NOMO-1 treated with DMSO at 0.1 percent for 48 hours (cell line): ENCODE data around the gene AKAP12.

Experiments used
- DNase-seq: peaks from one replicate; lab custom pipeline; 2025; ENCODE audit not compliant: unreplicated experiment; lab: John Stamatoyannopoulos, UW

The AKAP12 gene

DNA sequence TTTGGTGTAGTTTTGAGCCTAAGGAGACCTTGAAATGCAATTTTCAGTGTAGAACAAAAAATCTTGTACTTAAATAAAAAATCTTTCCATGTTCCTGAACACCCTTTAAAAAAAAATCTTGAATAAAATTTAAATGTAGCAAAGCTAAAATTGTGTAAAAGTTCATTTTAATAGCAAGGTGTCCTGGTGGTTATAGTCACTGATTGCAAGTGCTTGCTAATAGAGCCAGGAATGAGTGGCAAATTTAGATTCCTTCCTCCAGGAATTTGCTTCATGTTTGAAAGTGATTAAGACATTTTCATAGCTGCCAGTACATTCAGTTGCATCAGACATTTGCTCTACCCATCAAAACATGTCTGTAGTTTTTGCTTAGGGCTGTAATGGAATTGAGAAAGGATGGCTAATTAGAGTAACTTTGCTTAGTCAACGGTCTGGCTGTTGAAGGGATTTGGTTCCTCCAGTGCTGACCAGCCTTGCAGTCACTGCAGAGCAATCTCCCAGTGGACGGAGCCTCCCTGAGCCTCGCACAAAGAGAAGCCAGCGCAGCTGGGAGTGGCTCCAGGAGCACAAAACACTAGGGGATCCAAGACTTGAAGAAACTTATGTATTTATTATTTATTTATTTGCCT lies 36.5 kb downstream of the AKAP12 start:
- DNase-seq = no peak

DNA sequence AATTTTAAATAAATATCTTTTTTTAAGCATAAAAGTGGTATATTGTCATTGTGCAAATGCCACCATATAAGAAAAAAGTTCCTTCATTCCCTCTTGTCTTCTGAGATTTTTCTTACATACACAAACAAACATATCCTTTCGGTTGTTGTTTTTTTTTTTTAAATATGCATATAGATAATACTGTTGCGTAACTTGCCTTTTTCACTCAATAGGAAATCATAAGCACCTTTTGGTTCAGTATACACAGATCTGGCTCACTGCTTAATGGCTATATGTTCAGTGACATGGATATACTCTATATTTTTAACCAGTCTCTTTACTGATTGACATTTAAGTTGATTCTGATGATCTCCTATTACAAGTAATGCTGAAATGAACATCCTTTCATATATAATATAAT lies 40.1 kb downstream of the AKAP12 start:
- no peak for DNase-seq

DNA sequence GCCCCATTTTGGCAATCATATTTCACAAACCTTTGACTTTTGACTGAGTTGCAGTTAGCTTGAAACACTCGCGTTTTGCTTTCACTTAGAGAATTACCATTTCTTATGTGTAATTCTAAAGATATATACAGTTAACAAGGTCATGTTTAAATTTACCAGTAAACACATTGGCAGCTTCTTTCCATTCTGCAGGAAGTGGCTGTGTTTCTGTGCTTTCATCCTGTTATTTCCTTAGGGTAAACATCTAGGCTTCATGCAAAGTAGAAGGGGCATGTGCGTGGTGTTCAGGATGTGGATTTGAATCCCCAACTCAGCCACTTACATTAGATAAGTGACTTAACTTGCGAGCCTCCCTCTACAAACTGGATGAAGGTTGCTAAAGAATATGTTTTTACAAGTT lies 41.1 kb downstream of the AKAP12 start:
- no peak for DNase-seq

DNA sequence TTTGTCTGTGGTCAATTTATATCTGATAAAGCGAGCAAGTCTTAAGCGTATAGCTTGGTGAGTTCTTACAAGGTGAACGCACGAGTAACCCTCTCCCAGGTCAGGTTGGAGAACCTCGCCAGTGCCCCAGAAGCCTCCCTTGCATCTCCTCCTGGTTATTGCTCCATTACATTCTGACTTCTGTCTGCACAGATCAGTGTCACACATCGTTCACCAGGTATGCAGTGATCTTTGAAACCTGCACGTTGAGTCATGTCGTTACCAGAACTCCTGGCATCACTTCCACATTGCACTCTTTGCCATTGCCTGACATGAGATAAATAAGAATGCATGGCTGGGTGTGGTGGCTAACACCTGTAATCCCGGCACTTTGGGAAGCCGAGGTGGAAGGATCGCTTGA lies 44.2 kb downstream of the AKAP12 start:
- DNase-seq = no peak

DNA sequence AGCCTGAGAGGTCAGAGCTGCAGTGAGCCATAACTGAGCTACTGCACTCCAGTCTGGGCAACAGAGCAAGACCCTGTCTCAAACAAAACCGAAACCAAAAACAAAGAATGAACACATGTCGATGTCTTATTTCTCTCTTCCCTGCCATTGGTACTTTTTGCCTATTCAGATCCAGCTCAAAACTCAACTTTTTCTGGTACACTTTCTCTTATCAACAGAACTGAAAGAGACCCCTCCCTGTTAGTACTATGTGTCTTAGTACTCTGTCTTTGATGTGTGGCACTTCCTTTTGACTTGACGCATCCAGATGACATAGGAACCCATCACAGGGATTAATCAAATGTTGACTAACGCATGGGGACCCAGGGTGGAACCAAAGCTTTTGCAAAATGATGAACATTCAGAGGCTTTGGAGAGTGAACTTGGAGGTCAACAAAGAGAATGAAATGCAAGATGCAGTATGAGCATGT lies 44.8 kb downstream of the AKAP12 start:
- no peak for DNase-seq

DNA sequence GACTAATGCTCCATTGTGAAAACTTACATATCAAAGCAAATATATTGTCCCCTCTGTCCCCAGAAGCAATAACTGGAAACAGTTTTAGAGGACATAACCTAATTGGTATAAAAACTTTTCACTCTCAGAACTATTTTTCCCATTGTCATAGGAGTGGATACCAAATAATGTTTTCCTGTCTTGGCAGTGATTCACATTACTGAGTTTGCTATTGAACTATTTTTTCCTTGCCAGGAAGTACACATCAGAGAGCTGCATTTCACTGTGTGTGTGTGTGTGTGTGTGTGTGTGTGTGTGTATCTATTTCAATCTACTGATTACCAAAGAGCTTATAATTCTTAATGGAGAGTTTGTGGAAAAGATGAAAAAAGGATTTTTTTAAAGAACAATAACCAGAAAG lies 45.4 kb downstream of the AKAP12 start:
- DNase-seq = no peak

DNA sequence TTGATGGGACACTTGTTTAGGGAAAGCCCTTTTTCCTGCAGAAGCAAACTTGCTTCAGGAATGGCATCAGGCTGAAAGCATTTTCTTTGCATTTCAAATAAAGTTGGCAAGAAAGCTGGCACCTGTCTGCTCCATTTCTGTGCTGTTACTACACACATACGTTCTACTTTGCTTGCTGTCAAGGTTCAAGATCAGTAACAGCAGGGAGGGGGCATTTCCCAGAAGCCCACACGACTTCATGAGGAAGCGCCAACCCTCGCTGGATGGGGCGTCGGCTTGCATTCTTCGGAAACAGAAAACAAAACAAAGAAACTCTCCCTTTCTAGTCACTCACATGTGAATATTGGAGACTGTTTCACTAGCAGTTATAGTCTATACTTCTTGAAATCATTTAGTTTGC lies 46.4 kb downstream of the AKAP12 start:
- no peak for DNase-seq

DNA sequence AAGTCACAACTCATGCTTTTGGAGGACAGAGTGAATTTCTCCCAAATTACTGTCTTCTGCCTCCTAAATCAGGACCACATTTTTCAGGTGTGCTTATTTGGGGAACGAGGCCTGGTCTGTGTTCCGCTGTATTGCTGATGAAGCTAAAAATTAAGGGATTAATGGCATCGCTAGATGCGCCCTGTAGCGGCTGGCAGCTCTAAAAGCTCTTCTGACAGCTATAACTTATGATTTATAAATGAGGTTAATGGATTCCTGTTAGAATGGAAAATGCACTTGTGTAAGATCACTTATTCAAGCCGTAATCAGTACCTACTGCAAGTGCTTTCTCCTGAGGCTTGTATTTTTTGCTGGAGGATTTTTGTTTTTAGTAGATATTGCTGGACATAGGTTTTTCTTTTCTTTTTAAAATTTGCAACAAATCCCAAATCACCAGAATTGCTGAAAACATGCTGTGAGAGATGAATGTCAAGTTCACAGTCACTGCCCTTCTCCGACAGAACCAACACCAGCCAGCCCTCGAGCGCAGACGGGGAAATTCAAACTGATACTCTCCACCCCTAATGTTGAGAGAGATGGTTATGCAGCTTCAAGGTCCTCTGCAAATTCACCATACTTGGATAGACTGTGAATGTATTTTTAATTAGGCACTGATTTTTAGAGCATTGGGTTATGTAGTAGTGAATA lies 49.1 kb downstream of the AKAP12 start:
- no peak for DNase-seq

DNA sequence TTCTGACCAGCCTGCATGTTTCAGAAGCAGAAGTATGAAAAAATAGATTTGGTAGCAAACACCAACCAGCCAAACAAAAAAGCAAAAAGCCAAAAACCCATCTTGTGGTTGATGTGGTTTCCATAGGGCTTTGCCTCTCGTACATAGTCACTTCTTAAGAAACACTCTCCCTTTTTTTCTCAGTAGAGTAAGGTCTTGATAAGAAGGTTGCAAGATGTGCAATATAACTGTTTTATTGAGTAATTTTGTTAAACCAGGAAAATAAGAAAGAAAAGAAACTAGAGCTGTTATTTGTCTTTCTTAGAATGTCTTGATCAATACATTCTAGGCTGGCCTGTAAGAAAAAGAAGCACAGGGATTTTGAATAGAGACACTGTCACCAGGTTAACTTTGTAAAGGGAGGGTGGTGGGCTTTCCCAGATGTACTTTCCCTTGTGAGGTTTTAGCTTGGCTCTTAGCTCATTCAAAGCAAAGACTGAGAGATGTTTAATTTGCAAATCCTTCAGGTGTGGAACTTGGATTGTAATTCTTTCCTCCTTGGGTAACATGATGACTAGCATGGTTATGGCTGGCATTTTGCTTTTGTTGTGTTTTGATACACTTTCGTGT lies 49.7 kb downstream of the AKAP12 start:
- no peak for DNase-seq

DNA sequence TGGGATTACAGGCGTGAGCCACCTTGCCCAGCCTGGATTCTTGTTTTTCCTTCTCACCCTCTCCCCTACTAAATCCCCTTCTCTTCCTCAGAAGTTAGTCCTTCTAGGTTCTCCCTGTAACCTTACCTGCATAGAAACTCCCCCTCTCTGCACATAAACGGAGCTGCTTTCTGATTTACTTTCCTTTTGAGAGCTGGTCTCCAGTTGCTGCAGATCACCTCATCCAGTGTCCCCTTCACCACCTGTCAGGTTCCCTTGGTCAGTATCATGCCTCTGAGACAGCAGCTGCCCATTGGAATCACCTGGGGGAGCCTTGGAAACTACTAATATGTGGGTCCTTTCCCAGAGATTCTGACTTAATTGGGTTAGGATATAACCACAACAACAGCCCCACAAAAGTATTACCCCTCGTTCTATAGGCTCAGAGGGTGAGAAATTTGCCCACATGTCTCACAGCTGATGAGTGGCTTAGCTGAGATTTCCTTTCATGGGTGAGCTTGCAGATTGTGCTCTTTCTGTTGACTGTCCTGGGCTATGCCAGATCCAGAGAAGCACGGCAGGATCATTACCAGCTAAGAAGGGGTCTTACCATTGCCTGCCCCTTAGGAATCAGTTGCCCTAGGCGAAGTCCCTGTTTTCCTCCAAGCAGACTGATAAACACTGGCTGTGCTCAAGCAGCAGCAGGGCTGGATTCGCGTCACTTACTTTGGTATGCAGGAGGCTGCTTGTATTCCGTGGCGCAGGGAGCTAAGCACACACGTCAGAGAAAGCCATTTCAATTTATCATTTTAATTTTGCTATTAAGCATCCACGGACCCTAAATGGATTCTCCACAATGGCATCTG lies 51.3 kb downstream of the AKAP12 start:
- DNase-seq = no peak

DNA sequence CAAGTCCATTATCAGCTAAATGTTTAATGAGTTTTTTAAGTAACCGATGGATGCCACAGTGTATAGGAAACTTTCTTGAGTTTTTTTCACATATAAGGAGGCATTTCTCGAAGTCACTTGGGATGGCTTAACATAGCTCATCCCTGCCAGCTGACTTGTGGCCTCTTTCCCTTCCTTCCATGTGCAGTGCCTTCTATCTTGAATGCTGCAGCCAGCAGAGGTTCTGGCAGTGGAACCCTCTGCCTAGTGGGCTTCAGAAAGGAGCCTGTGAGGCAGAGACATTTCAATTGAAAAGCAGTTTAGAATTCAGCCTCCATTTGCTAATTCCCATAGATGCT lies 51.9 kb downstream of the AKAP12 start:
- no peak for DNase-seq

DNA sequence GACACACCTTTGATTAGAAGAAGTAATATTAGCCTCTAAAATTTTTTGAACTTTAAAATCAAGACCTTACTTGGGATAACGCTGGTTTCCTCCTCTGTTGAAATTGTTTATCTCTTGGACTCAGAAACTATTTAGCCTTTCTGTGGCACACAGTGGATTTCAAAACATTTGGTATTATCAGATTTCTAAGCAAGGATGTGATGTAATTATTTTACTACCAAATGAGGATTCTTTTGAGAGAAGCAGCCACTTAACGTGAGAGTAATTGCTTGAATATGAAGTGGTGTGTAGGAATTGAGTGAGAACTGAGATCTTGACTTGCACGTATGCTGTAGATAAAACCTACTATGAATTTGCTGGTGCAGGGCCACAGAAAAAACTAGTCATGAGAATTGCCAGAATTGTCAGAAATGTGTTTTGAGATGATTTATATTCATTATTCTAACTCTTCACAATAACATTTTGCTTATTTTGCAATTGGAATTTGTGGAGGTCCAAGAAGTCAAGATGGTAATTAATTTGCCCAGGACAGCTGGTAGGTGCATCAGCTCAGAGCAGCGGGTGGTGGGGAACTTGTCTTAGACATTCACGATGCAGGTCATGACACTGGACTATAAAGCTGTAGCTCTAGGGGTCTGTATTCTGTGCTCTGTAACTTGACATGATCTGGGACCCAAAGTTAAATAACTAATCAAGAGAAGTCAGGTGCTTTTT lies 53.4 kb downstream of the AKAP12 start:
- DNase-seq = no peak

DNA sequence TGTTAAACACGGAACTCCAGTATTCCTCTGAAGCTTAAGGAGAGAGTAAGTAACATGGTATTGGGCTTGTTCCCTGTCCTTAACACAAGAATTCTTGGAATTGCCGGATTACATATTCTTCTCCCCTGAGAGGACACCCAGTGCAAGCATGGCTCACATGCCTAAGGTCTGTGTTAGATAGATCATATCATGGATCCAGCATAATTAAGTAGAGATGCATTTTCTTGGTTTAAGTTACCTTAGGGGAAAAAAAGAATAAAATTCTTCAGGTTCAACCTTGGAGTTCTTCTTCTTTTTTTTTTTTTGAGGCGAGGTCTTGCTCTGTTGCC lies 53.9 kb downstream of the AKAP12 start:
- no peak for DNase-seq

DNA sequence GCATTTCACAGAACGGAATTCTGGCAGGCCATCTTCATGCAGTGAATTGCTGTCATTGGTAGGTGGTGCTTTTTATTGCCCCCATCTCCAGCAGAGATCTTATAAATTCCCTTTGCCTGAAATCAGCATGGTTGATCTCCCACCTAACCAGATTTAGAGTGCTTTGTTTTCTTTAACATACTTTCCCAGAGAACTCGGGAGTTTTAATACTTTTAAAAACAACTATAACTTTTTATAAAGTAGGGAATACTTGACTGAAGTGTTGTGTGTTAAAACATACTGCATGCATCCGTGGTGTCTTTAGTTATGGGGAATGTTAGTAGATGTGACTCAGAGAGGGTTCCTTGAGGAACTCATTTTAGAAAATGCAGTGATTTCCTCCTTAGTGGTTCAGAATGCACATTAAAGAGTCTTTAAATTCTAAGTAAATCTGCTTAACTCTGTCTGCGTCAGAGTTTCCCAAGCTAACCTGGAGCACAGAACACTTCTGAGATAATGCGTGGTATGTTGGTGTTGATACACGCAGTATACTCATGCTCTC lies 54.9 kb downstream of the AKAP12 start:
- no peak for DNase-seq

DNA sequence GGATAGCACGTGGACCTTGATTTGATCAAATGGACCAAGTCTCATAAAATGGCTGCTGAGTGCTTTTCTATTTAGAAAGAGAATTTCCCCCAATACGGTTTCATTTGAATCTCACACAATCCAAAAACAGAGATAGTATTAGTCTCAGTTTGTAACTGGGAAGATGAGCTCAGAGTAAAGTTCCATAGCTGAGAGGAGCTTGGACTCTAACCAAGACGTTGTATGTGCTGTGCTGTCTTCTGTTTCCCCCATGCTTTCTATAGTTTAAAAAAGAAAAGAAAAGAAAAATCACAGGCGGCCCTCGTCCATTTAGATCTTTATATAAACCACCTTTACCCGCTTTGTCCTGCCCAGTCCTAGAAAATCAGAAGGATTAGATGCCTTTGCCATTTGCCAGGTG lies 58.1 kb downstream of the AKAP12 start:
- DNase-seq = no peak

DNA sequence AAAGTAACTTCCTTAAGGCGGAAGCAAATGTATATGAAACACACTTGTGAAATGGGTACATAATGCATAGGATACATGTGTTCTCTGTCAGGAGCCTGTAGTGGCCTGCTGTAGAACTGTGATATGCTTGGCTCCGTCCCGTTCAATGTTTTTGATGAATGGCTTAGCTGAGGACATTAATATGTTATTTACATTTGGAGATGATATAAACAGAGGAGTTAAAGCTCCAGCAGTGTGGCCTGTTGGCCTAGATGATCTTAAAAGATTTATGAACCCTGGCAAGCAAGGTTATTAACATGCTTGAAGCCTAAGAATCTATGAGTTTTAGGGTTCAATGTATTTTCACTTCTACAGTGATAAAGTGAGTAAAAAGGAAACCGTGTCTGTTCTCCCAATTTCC lies 59.2 kb downstream of the AKAP12 start:
- no peak for DNase-seq

DNA sequence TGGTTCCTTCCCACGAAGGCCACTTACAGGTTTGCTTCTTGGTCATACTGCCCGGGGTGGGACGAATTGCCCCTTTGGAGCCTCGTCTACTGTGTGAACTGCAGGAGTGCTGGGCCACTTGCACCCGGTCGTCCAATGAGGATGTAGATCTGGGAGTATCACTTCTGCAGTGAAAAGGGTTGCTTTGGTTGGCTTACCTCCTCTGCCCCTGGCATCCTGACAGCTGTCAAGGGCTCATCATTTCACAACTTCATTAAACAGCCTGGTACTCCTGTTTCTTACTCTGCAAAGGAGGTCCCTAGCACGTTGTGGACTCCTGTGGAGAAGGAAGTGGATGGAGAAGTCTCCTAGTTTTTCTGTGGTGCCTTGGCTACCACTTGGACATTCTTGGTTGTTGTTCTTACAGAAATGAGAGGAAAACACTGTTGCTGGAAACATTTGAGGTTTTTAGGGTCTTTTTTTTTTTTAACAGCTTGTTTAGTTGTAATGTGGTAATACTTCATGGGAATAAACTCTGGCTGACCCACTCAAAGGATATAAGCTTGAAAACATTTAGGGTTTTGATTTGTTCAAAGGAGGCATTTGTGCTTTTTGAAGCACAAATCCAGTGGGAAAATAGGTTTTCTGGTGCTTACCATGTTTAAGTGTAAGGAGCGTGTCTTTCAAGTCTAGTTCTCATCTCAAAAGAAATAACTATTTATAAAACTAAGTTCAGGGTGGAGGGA lies 60.7 kb downstream of the AKAP12 start:
- no peak for DNase-seq

DNA sequence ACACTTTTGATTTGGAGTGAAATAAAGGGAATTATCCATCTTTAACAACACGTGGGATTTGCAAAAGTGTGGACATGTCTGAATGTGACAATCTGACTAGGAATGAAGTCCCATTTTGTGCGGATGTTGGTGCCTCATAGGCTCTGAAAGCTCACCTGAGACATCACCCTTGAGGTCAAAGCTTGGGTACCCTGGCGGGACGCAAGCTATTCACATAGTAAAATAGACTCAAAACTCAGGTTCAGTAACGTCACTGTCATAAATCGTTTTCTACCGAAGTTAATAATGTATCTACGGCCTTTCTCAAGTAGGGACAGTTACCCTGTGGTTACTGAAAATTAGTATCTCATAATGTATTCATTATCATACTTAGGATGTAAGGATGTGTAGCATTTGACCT lies 61.8 kb downstream of the AKAP12 start:
- DNase-seq = no peak

DNA sequence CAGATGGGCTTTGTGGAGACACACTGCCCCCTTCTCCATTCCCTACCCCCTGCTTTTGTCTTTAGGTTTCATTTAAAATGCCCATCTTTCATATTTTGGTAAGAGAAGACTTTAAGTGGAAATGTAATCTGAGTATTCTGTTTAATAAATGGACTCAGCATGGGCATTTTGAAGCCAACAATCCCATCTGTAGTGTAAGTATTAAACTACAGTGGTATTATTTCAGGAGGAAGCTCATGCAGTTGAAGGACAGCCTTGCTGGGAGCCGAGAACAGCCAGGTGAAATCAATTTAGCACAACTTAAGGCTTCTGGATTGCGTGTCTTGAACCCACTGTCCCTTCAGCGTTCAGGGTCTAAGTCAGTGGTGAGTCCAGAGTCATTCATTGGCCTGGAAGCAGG lies 63.5 kb downstream of the AKAP12 start:
- DNase-seq = no peak

DNA sequence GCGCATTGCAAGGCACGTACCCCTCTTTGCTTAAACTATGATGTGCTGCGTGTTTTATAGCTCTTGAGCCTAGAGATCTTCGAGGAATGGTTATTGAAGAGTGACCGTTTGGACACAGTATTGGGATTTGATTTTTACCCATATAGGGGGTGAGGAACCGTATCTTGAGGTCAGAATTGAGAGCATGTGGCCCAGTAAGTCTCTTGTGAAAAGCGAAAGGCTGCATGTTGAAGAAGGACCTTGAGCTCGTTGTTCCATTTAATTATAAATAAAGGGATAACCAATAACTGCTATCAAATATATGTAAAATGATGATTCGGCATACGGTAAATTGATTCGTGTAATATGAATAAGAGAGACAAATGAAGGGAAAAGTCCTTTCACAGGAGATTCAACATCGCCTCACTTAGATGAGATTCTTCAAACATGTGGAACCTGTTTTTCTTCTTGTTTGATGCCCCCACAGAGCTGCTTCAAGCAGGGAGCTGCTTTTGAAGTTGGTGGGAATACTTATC lies 66.6 kb downstream of the AKAP12 start:
- DNase-seq = no peak
